ENCODE results near the gene GRIK4. TPM values are rescaled to one million over a fixed set of nuclear protein-coding genes. Genes with fewer than 3 reads are reported as not detected.

GRIK4 gene
- total and polyA plus RNA-seq, 9 of the 15 experiments (the other 6 are each of a cell fraction or from before 2014, with no cell fraction given) = not detected

GRCh38 chr11:121023848-121024751 is 512.6 kb downstream of the GRIK4 start, which contains the start of gene TBCEL (continued):
- TF ChIP-seq ILK (tag; IDR thresholded peaks at IDR 0.05; ENCODE audit: borderline replicate concordance, low read depth) (no peak), RHOXF2B (CRISPR knock-in tag; conservative IDR thresholded peaks at IDR 0.05) (no peak), HDAC3 (IDR thresholded peaks at IDR 0.05; ENCODE audit: borderline replicate concordance, partially characterized antibody) (no peak), TCF3 (CRISPR knock-in tag; IDR thresholded peaks at IDR 0.05) (no peak), SAP30 (IDR thresholded peaks at IDR 0.05; ENCODE audit: borderline replicate concordance, insufficient read depth, low read depth, low read length, poor library complexity, severe bottlenecking) (no peak), NR2C2 (CRISPR knock-in tag; IDR thresholded peaks at IDR 0.05) (peak; percentile 96), NR2C2 (tag; IDR thresholded peaks at IDR 0.05) (peak; percentile 98), RNF2 (IDR thresholded peaks at IDR 0.05) (peak; percentile 45; the same call in 1 of the 2 replicates), TOE1 (IDR thresholded peaks at IDR 0.05; ENCODE audit: borderline replicate concordance) (peak; percentile 93), TOE1 (CRISPR knock-in tag; IDR thresholded peaks at IDR 0.05; ENCODE audit: borderline replicate concordance, low read depth) (no peak), ZNF778 (CRISPR knock-in tag; IDR thresholded peaks at IDR 0.05) (no peak), CREB1 (IDR thresholded peaks at IDR 0.05) (no peak), CREB1 (CRISPR knock-in tag; IDR thresholded peaks at IDR 0.05) (peak; percentile 79), MYC (IDR thresholded peaks at IDR 0.05; ENCODE audit: low read depth, low read length) (peak; percentile 83), MYC (CRISPR knock-in tag; IDR thresholded peaks at IDR 0.05; ENCODE audit: borderline replicate concordance, low read depth) (no peak), SMC3 (conservative IDR thresholded peaks at IDR 0.05; ENCODE audit: insufficient read depth, low read depth, low read length) (no peak), SMARCA4 (IDR thresholded peaks at IDR 0.05) (no peak), FOXJ2 (tag; IDR thresholded peaks at IDR 0.05) (0 out of 2 replicates have a peak, but pooled peaks have one; percentile 57), SFPQ (IDR thresholded peaks at IDR 0.05; ENCODE audit: low read depth, low read length) (no peak), CTCFL (IDR thresholded peaks at IDR 0.05; ENCODE audit: borderline replicate concordance, insufficient read depth, low read depth, low read length, poor library complexity, severe bottlenecking) (no peak), CSDE1 (IDR thresholded peaks at IDR 0.05) (peak in 1 of 2 experiments; percentile 84; a peak in 2 of 4 replicates), MAX (CRISPR knock-in tag; IDR thresholded peaks at IDR 0.05) (peak; percentile 68), RBM17 (IDR thresholded peaks at IDR 0.05; ENCODE audit: borderline replicate concordance, low read depth, low read length) (no peak)

All from K562 (cell line).